ENCODE results near the gene SMPD3. TPM values are rescaled to one million over a fixed set of nuclear protein-coding genes. Genes with fewer than 3 reads are reported as not detected.

SMPD3 gene
- total RNA-seq, 1 experiment from 2014 or later, result 0.77 TPM

DNA sequence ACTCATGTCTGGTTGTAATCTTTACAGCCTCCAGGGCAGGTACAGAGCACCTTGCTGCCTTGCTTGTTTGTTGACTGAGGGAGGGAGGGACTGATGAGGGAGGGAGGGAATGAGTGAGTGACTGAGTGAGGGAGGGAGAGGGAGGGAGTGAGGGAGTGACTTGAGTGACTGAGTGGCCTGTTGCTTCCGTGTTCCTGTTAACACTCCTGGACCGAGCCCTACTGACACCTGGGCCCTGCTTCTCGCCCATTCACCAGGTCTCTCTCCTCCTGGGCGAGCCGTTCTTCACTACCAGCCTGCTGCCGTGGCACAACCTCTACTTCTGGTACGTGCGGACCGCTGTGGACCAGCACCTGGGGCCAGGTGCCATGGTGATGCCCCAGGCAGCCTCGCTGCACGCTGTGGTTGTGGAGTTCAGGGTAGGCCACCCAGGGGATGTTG lies 96.3 kb downstream of the SMPD3 start:
- Histone ChIP-seq H3K4me1 (ENCODE audit: control insufficient read depth, insufficient read depth, low read length) (no peaks in the 10 kb centered on the region), H3K27me3 (ENCODE audit: control insufficient read depth, insufficient read depth, low read length) (no peaks in the 10 kb centered on the region), H3K9me3 (ENCODE audit: control insufficient read depth, insufficient read depth, low read depth, low read length) (no peaks in the 10 kb centered on the region), H3K27ac (ENCODE audit: low read length) (no peak overlapping the region), H3K36me3 (ENCODE audit: control insufficient read depth, insufficient read depth, low read length) (no peaks in the 10 kb centered on the region; the same call in 1 of the 2 replicates), H3K4me3 (ENCODE audit: low read depth in 2 of 2, low read length in 2 of 2) (no peak overlapping the region)
- in situ Hi-C loops (cut with HindIII; ENCODE audit: low pct_unique_long_range_greater_than_20kb, low sequenced_read_pairs) (no loop called here), intact Hi-C loops (cut with micrococcal nuclease; ENCODE audit: unreplicated experiment) (no loop called here)
- TF ChIP-seq SIN3A (IDR thresholded peaks at IDR 0.05; ENCODE audit: borderline replicate concordance, insufficient read depth, low read depth, low read length) (no peak), TCF7L2 (IDR thresholded peaks at IDR 0.05; ENCODE audit: low read depth, low read length) (no peak)
- TF ChIP-seq, protein P1, sequence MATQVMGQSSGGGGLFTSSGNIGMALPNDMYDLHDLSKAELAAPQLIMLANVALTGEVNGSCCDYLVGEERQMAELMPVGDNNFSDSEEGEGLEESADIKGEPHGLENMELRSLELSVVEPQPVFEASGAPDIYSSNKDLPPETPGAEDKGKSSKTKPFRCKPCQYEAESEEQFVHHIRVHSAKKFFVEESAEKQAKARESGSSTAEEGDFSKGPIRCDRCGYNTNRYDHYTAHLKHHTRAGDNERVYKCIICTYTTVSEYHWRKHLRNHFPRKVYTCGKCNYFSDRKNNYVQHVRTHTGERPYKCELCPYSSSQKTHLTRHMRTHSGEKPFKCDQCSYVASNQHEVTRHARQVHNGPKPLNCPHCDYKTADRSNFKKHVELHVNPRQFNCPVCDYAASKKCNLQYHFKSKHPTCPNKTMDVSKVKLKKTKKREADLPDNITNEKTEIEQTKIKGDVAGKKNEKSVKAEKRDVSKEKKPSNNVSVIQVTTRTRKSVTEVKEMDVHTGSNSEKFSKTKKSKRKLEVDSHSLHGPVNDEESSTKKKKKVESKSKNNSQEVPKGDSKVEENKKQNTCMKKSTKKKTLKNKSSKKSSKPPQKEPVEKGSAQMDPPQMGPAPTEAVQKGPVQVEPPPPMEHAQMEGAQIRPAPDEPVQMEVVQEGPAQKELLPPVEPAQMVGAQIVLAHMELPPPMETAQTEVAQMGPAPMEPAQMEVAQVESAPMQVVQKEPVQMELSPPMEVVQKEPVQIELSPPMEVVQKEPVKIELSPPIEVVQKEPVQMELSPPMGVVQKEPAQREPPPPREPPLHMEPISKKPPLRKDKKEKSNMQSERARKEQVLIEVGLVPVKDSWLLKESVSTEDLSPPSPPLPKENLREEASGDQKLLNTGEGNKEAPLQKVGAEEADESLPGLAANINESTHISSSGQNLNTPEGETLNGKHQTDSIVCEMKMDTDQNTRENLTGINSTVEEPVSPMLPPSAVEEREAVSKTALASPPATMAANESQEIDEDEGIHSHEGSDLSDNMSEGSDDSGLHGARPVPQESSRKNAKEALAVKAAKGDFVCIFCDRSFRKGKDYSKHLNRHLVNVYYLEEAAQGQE (IDR thresholded peaks at IDR 0.05; ENCODE audit: insufficient read depth in 1 of 2, low read depth in 2 of 2, low read length in 1 of 2), result no peak
- TF ChIP-seq, protein P2, sequence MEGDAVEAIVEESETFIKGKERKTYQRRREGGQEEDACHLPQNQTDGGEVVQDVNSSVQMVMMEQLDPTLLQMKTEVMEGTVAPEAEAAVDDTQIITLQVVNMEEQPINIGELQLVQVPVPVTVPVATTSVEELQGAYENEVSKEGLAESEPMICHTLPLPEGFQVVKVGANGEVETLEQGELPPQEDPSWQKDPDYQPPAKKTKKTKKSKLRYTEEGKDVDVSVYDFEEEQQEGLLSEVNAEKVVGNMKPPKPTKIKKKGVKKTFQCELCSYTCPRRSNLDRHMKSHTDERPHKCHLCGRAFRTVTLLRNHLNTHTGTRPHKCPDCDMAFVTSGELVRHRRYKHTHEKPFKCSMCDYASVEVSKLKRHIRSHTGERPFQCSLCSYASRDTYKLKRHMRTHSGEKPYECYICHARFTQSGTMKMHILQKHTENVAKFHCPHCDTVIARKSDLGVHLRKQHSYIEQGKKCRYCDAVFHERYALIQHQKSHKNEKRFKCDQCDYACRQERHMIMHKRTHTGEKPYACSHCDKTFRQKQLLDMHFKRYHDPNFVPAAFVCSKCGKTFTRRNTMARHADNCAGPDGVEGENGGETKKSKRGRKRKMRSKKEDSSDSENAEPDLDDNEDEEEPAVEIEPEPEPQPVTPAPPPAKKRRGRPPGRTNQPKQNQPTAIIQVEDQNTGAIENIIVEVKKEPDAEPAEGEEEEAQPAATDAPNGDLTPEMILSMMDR (IDR thresholded peaks at IDR 0.05), result no peak
- POLR2A ChIA-PET, result no interaction called here
- DNase-seq (ENCODE audit: low read depth, low spot score) (no peak), ATAC-seq (no peak)
- CTCF ChIA-PET, result no interaction called here
- BruUV-seq (replicated peaks), result no TSS peak

DNA sequence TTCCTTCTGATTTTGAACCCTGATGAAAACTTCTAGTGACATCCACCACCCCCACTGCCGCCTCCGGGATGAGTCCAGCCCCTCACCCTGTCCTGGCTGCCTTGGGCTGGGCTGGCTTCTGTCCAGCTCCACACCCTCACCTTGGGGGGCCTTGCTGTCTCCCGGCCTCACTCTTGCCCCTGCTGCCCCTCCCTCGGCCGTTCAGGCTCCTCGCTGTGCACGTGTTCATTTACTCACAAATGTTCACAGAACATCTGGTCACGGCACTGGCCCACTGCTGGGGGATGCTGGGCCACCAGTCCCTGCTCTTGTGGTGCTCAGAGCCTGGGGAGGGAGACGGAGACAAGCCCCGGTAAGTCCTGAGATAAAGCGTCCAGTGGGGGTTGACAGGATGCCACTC lies 96.8 kb downstream of the SMPD3 start:
- no peak overlapping the region for H3K4me3 ChIP-seq (ENCODE audit: low read depth in 2 of 2, low read length in 2 of 2)
- H3K4me1 ChIP-seq (ENCODE audit: control insufficient read depth, insufficient read depth, low read length), result no peaks in the 10 kb centered on the region
- ATAC-seq, result no peak
- intact Hi-C loops (cut with micrococcal nuclease; ENCODE audit: unreplicated experiment), result no loop called here
- CTCF ChIA-PET, result no interaction called here
- H3K27ac ChIP-seq (ENCODE audit: low read length), result no peak overlapping the region
- DNase-seq (ENCODE audit: low read depth, low spot score), result no peak
- POLR2A ChIA-PET, result no interaction called here
- in situ Hi-C loops (cut with HindIII; ENCODE audit: low pct_unique_long_range_greater_than_20kb, low sequenced_read_pairs), result no loop called here
- H3K27me3 ChIP-seq (ENCODE audit: control insufficient read depth, insufficient read depth, low read length), result no peaks in the 10 kb centered on the region
- no peaks in the 10 kb centered on the region; the same call in 1 of the 2 replicates for H3K36me3 ChIP-seq (ENCODE audit: control insufficient read depth, insufficient read depth, low read length)
- no TSS peak for BruUV-seq (replicated peaks)
- H3K9me3 ChIP-seq (ENCODE audit: control insufficient read depth, insufficient read depth, low read depth, low read length), result no peaks in the 10 kb centered on the region
- TF ChIP-seq, protein P2 (IDR thresholded peaks at IDR 0.05), result no peak
- TF ChIP-seq, protein P1 (IDR thresholded peaks at IDR 0.05; ENCODE audit: insufficient read depth in 1 of 2, low read depth in 2 of 2, low read length in 1 of 2), result no peak
- TF ChIP-seq TCF7L2 (IDR thresholded peaks at IDR 0.05; ENCODE audit: low read depth, low read length), result no peak
- no peak for TF ChIP-seq SIN3A (IDR thresholded peaks at IDR 0.05; ENCODE audit: borderline replicate concordance, insufficient read depth, low read depth, low read length)
- TF ChIP-seq POLR2AphosphoS5 (IDR thresholded peaks at IDR 0.05; ENCODE audit: low read depth, low read length), result no peak
